Stomach smooth muscle (tissue), 2 donors: ENCODE results near the gene MRS2.
"Not testable (repeated sequence)": the region's sequence is repeated elsewhere in the genome, so short reads cannot be mapped to it uniquely, and the experiment has no call there.

Experiments used
- H3K27ac ChIP-seq: one replicate; pipeline ENCODE4 v1.7.0; 2013; ENCODE audit warnings: mild to moderate bottlenecking, low read length, inconsistent platforms
- H3K27me3 ChIP-seq, 2 donors: one replicate each; pipeline ENCODE4 v1.7.0; 2013; ENCODE audit warnings: low read length in 2 of 2; ENCODE audit not compliant: insufficient read depth in 2 of 2, control insufficient read depth in 1 of 2
- H3K36me3 ChIP-seq, 2 donors: one replicate each; pipeline ENCODE4 v1.7.0; 2013; ENCODE audit warnings: low read length in 2 of 2; ENCODE audit not compliant: control insufficient read depth in 2 of 2, insufficient read depth in 2 of 2
- H3K4me1 ChIP-seq: one replicate; pipeline ENCODE4 v1.7.0; 2013; ENCODE audit warnings: low read length; ENCODE audit not compliant: control insufficient read depth, insufficient read depth
- H3K4me3 ChIP-seq, 2 donors: one replicate each; pipeline ENCODE4 v1.7.0; 2013; ENCODE audit warnings: low read length in 2 of 2
- H3K9ac ChIP-seq, 2 donors: one replicate each; pipeline ENCODE4 v1.7.0; 2013; ENCODE audit warnings: low read length in 2 of 2, mild to moderate bottlenecking in 1 of 2
- H3K9me3 ChIP-seq, 2 donors: one replicate each; pipeline ENCODE4 v1.7.0; 2013; ENCODE audit warnings: low read length in 2 of 2; ENCODE audit not compliant: control insufficient read depth in 2 of 2
- donor health status: healthy.
- donor health status: Pancreatic carcinoma.

The MRS2 gene

DNA sequence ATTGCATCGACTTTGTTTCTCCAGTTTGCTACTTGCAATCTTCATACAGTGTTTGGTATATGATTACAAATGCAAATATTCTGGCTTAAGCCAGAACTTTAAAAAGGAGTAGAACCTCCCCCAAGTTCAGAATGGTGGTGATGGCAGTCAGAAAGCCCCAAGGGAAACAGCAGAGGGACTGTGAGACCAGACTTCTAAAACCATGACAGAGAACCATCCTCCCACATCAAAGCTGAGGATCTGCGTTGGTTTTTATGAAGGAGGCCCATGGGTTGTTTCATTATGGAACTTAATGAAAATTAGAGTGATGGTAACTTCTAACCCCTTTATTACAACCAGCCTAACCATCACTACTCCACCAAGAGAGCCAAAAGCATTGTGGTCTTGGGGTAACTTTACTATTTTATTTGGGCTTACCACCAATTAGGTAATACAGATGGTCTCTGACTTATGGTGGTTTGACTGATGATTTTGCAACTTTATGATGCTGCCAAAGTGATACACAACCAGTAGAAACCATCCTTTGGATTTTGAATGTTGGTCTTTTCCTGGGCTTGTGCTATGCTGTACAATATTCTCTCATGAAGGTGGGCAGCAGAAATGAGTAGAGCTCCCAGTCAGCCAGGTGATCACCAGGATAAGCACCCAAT lies 10.9 kb upstream of the MRS2 start:
- peaks cover 2 to 5% of the 10 kb centered on the region in 2 donors for H3K27me3 ChIP-seq
- H3K27ac ChIP-seq, result no peak overlapping the region
- no peaks in the 10 kb centered on the region for H3K4me1 ChIP-seq
- H3K9me3 ChIP-seq, result no peaks in the 10 kb centered on the region
- H3K9ac ChIP-seq, result no peak overlapping the region
- H3K4me3 ChIP-seq, result no peak overlapping the region
- no peaks in the 10 kb centered on the region for H3K36me3 ChIP-seq

GRCh38 chr6:24394061-24394779 lies 8.5 kb upstream of the MRS2 start:
- Histone ChIP-seq H3K36me3 (no peaks in the 10 kb centered on the region), H3K4me1 (no peaks in the 10 kb centered on the region), H3K27me3 (peaks cover 5 to 7% of the 10 kb centered on the region in 2 donors), H3K27ac (no peak overlapping the region), H3K4me3 (no peak overlapping the region), H3K9ac (no peak overlapping the region), H3K9me3 (no peaks in the 10 kb centered on the region)

DNA sequence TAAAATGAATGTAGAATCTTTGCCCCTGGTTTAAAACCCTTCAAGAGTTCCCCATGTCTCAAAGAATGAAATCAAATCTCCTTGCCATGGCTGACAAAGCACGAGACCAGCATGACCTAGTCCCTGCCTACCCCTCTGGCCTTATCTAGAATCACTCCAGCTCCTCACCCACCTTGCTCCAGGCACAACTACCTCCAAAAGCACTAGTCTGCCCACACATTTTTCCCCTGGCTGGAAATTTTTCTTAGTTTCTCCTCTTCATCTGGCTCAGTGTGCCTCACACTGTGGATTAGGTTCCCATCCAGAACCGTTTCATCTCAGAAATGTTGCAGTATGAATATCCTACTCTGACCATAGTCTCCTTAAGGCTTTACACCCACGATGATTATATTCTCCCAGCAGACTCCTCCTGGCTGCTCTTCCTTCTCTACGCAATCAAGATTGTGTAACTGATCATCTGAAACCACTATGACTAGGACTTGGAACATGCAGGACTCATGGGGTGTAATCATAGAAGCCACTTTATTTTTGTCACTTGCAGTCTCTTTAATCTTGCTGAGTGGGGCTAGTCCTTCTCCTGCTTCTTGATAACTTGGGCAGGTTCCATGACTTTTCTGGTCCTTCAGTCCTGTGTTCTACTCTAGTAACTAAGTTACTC lies 7.8 kb upstream of the MRS2 start:
- H3K27me3 ChIP-seq, result peaks cover 5 to 7% of the 10 kb centered on the region in 2 donors
- H3K4me3 ChIP-seq, result no peak overlapping the region
- no peaks in the 10 kb centered on the region for H3K4me1 ChIP-seq
- H3K9ac ChIP-seq, result no peak overlapping the region
- H3K27ac ChIP-seq, result no peak overlapping the region
- H3K36me3 ChIP-seq, result no peaks in the 10 kb centered on the region
- H3K9me3 ChIP-seq, result no peaks in the 10 kb centered on the region

DNA sequence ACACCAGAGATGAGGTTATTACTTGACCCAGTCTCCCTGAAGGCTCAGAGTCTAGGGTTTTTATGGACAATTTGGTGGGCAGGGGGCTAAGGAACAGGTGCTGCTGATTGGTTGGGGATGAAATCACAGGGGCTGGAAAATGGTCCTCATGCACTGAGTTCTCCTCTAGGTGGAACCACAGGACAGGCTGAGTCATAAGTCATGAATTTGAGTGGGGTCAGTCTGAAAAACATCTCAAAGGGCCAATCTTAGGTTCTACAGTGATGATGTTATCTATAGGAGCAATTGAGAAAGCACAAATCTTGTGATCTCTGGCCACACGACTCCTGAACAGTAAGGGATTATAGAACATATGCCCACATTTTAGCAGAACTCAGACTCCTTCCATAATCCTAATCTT lies 5.9 kb upstream of the MRS2 start:
- no peak overlapping the region for H3K27ac ChIP-seq

DNA sequence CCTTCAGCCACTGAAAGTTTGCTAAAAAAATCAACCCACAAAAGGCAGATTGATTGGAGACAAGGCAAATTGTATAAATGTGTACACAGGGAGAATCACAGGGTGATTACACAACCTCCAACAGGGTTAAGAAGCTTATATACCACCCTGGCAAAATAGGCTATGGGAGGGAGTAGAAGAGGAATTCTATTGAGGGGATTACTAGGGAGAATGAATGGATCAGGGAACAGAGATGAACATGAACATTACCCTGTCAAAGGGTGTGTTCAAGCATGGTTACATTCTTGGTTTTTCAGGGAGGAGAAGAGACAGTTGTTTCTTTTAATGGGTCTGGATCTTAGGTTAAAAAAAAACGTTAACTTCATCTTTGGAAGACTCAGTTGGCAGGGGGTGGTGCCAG lies 5.1 kb upstream of the MRS2 start:
- H3K27me3 ChIP-seq, result peaks cover 5 to 7% of the 10 kb centered on the region in 2 donors
- no peak overlapping the region for H3K27ac ChIP-seq

More for the DNA sequence above, 5.9 kb upstream of the MRS2 start:
- H3K4me1 ChIP-seq, result no peaks in the 10 kb centered on the region
- no peaks in the 10 kb centered on the region for H3K9me3 ChIP-seq
- H3K36me3 ChIP-seq, result no peaks in the 10 kb centered on the region
- H3K4me3 ChIP-seq, result no peak overlapping the region
- H3K27me3 ChIP-seq, result peaks cover 5 to 7% of the 10 kb centered on the region in 2 donors
- no peak overlapping the region for H3K9ac ChIP-seq

GRCh38 chr6:24400045-24401039 lies 2.4 kb upstream of the MRS2 start:
- not testable (repeated sequence) for H3K4me1 ChIP-seq, H3K4me3 ChIP-seq, H3K9me3 ChIP-seq, H3K9ac ChIP-seq, H3K36me3 ChIP-seq, H3K27me3 ChIP-seq, H3K27ac ChIP-seq

More for the DNA sequence above, 5.1 kb upstream of the MRS2 start:
- no peaks in the 10 kb centered on the region for H3K9me3 ChIP-seq
- no peaks in the 10 kb centered on the region for H3K36me3 ChIP-seq
- no peak overlapping the region for H3K4me3 ChIP-seq
- H3K4me1 ChIP-seq, result no peaks in the 10 kb centered on the region
- no peak overlapping the region for H3K9ac ChIP-seq

DNA sequence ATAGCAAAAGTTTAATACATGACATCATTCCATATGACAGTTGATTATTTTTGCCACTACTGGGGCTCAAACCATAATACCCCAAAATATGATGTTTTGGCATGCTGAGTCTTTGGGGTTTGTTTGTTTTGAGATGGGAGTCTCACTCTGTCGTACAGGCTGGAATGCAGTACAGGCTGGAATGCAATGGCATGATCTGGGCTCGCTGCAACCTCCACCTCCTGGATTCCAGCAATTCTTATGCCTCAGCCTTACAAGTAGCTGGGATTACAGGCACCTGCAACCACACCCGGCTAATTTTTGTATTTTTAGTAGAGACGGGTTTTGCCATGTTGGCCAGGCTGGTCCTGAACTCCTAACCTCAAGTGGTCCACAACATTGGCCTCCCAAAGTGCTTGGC lies 1.3 kb upstream of the MRS2 start:
- H3K4me1 ChIP-seq, result peaks cover 7% of the 10 kb centered on the region
- peaks cover 4 to 7% of the 10 kb centered on the region in 2 donors for H3K27me3 ChIP-seq
- H3K36me3 ChIP-seq, result peaks cover 0 to 4% of the 10 kb centered on the region in 2 donors
- H3K27ac ChIP-seq, result no peak overlapping the region
- H3K4me3 ChIP-seq, result no peak overlapping the region
- H3K9me3 ChIP-seq, result no peaks in the 10 kb centered on the region
- no peak overlapping the region for H3K9ac ChIP-seq

DNA sequence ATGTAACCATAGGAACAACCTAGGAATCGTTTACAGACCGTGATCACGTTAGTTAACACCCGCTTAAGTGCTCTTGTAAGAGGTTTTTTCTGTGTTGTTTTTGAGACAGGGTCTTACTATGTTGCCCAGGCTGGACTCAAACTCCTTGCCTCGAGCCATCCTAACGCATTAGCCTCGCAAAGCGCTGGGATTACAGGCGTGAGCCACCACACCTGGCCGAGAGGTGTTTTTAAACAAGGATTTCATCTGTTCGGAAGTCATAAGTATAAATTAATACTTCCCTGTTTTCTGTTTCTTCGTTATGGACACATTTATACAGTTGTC lies 727 bp downstream of the MRS2 start:
- H3K27ac ChIP-seq, result peak overlapping the region; percentile 70

DNA sequence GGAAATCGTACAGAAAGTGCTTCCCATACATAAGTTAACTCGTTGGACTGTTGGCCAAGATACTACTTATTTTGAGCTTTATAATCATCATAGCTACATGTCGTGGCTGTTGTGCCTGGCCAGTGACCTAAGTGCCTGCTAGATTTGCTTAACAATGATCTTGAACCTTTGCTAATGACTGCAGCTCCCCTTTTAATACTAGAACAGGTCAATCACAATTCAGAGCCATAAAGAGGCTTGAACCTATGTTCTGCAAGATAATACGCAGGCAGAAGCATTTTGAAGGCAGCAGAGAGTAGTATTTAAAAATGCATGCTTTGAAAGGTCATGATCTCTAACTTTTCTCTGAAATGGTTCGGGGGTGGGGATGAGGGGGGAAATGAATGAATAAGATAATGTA lies 2.5 kb downstream of the MRS2 start:
- no peak overlapping the region for H3K27ac ChIP-seq
- no peak overlapping the region for H3K9ac ChIP-seq
- H3K4me1 ChIP-seq, result peaks cover 7% of the 10 kb centered on the region
- H3K9me3 ChIP-seq, result no peaks in the 10 kb centered on the region
- peaks cover 10 to 13% of the 10 kb centered on the region in 2 donors for H3K36me3 ChIP-seq
- H3K27me3 ChIP-seq, result no peaks in the 10 kb centered on the region
- H3K4me3 ChIP-seq, result no peak overlapping the region

More for the DNA sequence above, 727 bp downstream of the MRS2 start:
- H3K9me3 ChIP-seq, result no peaks in the 10 kb centered on the region
- peaks cover 4 to 9% of the 10 kb centered on the region in 2 donors for H3K36me3 ChIP-seq
- H3K4me3 ChIP-seq, result peak overlapping the region; percentile 66 to 97
- H3K4me1 ChIP-seq, result peaks cover 7% of the 10 kb centered on the region
- H3K9ac ChIP-seq, result peak overlapping the region; percentile 60 to 89
- no peaks in the 10 kb centered on the region for H3K27me3 ChIP-seq

- H3K9ac ChIP-seq, result no peak overlapping the region
- no peak overlapping the region for H3K27ac ChIP-seq
- H3K27me3 ChIP-seq, result no peaks in the 10 kb centered on the region
- peaks cover 2% of the 10 kb centered on the region for H3K4me1 ChIP-seq
- H3K4me3 ChIP-seq, result no peak overlapping the region
- no peaks in the 10 kb centered on the region for H3K9me3 ChIP-seq
- peaks cover 25 to 30% of the 10 kb centered on the region in 2 donors for H3K36me3 ChIP-seq
Measured at GRCh38 chr6:24408719-24409410, 6.1 kb downstream of the MRS2 start.
